HG02938 (cell line): Measurements from ENCODE around the gene GPX6.
"Not testable (repeated sequence)": the region's sequence is repeated elsewhere in the genome, so short reads cannot be mapped to it uniquely, and the experiment has no call there.

Source experiments
- ATAC-seq: cut with Tn5 transposase; IDR thresholded peaks from one replicate; pipeline ENCODE4 v1.9.1; 2021; ENCODE audit warnings: mild to moderate bottlenecking, moderate library complexity; ENCODE audit not compliant: unreplicated experiment

Gene GPX6

GRCh38 chr6:28486533-28486932, 29.1 kb downstream of the GPX6 start:
- ATAC-seq: no peak

DNA sequence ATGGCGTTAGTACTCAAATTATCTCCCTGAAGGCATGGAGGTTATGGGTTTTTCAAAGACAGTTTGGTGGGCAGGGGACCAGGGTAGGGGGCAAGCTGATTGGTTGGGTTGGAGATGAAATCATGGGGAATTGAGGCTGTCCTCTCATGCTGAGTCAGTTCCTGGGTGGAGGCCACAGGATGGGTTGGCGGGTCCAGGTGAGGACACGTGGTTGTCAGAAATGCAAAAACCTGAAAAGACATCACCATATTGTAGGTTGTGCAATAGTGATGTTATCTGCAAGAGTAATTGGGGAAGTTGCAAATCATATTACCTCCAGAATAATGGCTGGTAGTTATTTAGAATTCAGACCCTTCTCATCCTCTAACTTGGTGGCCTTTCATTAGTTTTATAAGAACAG, 30.1 kb downstream of the GPX6 start:
- ATAC-seq: no peak

DNA sequence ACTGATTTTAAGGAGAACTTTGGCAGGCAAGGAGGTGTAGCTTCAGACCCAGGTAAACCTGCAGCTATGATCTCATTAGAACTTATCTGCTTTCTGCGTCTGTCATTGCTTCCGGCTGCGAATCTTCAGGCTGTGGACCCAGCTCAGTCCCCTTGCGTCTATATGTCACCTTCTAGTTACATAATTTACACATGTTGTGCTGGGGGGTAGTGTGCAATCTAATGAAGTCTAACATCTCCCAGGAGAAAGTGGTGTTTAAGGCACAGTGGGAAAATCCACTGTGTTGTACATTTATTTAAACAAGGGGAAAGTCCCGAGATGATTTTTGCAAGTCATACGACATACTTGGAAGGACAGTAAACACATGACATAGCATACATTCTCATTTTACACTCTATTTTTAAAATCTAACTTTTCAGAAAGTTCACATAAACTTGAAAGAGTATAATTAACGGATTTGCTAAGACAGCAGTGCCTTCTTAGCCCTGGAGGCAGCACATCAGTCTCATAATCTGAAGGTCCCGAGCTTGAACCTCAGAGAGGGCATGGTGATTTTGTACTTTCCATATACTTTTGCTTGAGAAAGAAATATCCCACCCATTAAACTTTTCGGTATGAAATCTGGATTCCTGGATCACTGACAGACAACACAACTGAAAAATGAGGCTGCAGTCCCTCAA, 35.2 kb downstream of the GPX6 start:
- ATAC-seq: no peak

DNA sequence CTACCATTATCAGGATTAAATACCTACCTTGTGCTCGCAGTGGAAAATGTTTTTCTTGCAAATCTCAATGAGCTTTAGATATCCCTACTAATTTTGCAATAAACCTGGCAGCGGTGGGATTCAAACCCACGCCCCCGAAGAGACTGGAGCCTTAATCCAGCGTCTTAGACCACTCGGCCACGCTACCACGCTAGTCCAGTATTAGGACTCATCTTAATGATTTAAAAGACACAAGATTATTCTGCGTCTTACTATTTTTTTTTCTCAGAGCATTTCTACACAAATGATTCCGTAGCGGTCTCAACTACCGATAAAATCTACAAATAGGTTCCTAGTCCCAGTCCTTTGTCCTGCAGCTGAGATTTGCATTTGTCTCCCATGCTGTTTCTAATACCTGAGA, 37.1 kb downstream of the GPX6 start:
- ATAC-seq: no peak

GRCh38 chr6:28474441-28475219, 41.0 kb downstream of the GPX6 start:
- ATAC-seq: peak; percentile 56

GRCh38 chr6:28469153-28469745, 46.3 kb downstream of the GPX6 start:
- ATAC-seq: not testable (repeated sequence)

DNA sequence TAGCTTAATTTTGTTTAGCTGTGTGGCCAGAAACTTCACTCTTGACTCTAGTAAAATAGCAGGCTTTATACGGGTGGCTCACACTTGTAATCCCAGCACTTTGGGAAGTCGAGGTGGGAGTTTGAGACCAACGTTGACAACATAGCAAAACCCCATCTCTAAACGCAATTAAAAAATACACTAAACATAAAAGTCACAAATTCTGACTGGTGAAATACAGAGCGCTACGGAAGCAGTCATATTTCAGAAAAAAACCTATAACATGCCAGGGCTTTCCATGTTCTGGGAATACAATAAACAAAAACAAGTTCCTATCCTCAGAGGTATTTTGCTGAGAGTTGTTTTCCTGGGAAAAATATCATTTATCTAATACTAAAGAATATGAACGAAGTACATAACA, 47.5 kb downstream of the GPX6 start:
- no peak for ATAC-seq

DNA sequence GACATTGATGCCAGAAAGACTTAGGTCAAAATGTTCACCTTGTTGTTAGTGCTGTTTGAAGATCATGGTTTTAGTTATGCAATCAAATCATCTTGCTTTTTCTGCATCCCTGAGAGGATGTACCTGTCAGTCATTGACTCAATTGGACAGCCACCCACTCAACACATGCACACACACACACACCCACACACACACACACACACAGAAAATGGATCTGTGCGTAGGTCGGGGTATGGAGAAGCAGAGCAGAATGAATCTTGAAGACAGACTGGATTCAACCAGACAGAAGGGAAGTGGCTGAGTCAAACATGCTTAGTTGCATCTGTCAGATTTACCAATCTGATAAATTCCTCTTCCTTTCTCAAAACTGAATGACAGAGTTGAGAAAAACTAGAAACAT, 53.2 kb downstream of the GPX6 start:
- ATAC-seq: no peak

- ATAC-seq: no peak
These were observed 57.0 kb downstream of the GPX6 start for GRCh38 chr6:28458568-28458967.
